DOHH2 (cell line): ENCODE data around the gene OXTR.

Experiments used
- H3F3A ChIP-seq: fragments of 200-600 bp; sonication (generic), shearing (Covaris generic); 2 replicates; pipeline ENCODE4 v1.6.0; 2016; ENCODE audit warnings: antibody characterized with exemption, mild to moderate bottlenecking; ENCODE audit not compliant: control insufficient read depth, insufficient read depth
- H3K27ac ChIP-seq: fragments of 200-600 bp; sonication (generic); 2 replicates; pipeline ENCODE4 v1.5.1; 2014; ENCODE audit warnings: low read depth, mild to moderate bottlenecking, low read length, moderate library complexity
- H3K27me3 ChIP-seq: fragments of 200-600 bp; sonication (generic); 2 replicates; pipeline ENCODE4 v1.6.1; 2014; ENCODE audit warnings: mild to moderate bottlenecking, low read length, mixed read lengths; ENCODE audit not compliant: control insufficient read depth
- H3K36me3 ChIP-seq: fragments of 200-600 bp; sonication (generic); 2 replicates; pipeline ENCODE4 v1.6.1; 2014; ENCODE audit warnings: mild to moderate bottlenecking, low read length, moderate library complexity, mixed read lengths; ENCODE audit not compliant: control insufficient read depth
- H3K4me1 ChIP-seq: fragments of 200-600 bp; sonication (generic); 2 replicates; pipeline ENCODE4 v1.6.1; 2014; ENCODE audit warnings: mild to moderate bottlenecking, low read length, mixed read lengths; ENCODE audit not compliant: control insufficient read depth
- H3K4me2 ChIP-seq: fragments of 200-600 bp; sonication (generic); 2 replicates; pipeline ENCODE4 v1.6.0; 2014; ENCODE audit warnings: mild to moderate bottlenecking, low read length, moderate library complexity
- H3K4me3 ChIP-seq: fragments of 200-600 bp; sonication (generic); 2 replicates; pipeline ENCODE4 v1.5.1; 2014; ENCODE audit warnings: mild to moderate bottlenecking, low read length, mixed read lengths
- H3K79me2 ChIP-seq: fragments of 200-600 bp; sonication (generic); 2 replicates; pipeline ENCODE4 v1.6.1; 2014; ENCODE audit warnings: mild to moderate bottlenecking, low read length, mixed read lengths; ENCODE audit not compliant: control insufficient read depth
- H3K9me2 ChIP-seq: fragments of 200-600 bp; sonication (generic); replicated peaks from 2 replicates; pipeline ENCODE4 v1.6.1; 2014; ENCODE audit warnings: mild to moderate bottlenecking, low read length, mixed read lengths; ENCODE audit not compliant: control insufficient read depth
- H3K9me3 ChIP-seq: fragments of 200-600 bp; sonication (generic); 2 replicates; pipeline ENCODE4 v1.6.1; 2014; ENCODE audit warnings: antibody characterized with exemption, low read length, mixed read lengths; ENCODE audit not compliant: control insufficient read depth, insufficient read depth
- H4K20me1 ChIP-seq: fragments of 200-600 bp; sonication (generic); 2 replicates; pipeline ENCODE4 v1.6.0; 2014; ENCODE audit warnings: low read depth, mild to moderate bottlenecking, antibody characterized with exemption, low read length, moderate library complexity; ENCODE audit not compliant: control insufficient read depth, insufficient read depth
- CTCF ChIP-seq: fragments of 200-600 bp; sonication (generic); IDR thresholded peaks from one replicate; pipeline ENCODE4 v1.5.1; 2014; ENCODE audit warnings: antibody characterized with exemption, mild to moderate bottlenecking, low read depth, low read length; ENCODE audit not compliant: poor library complexity, severe bottlenecking
- EZH2phosphoT487 ChIP-seq: fragments of 200-600 bp; sonication (generic); IDR thresholded peaks from 2 replicates; pipeline ENCODE4 v1.6.1; 2017; ENCODE audit warnings: borderline replicate concordance, mild to moderate bottlenecking, antibody characterized with exemption, low read length, moderate library complexity, mixed read lengths

OXTR gene

GRCh38 chr3:8800016-8800415 lies 30.6 kb upstream of the OXTR start:
- H3K4me2 ChIP-seq = no peak overlapping the region
- no peaks in the 10 kb centered on the region for H3K27me3 ChIP-seq
- no peaks in the 10 kb centered on the region for H3K9me3 ChIP-seq
- no peaks in the 10 kb centered on the region for H3K79me2 ChIP-seq
- H3K9me2 ChIP-seq = no peaks in the 10 kb centered on the region
- H3K27ac ChIP-seq = no peak overlapping the region
- H3K4me3 ChIP-seq = no peak overlapping the region
- no peaks in the 10 kb centered on the region for H4K20me1 ChIP-seq
- no peaks in the 10 kb centered on the region for H3K4me1 ChIP-seq
- TF ChIP-seq EZH2phosphoT487 (no peak), CTCF (no peak)
- H3F3A ChIP-seq = no peaks in the 10 kb centered on the region
- no peaks in the 10 kb centered on the region for H3K36me3 ChIP-seq

- no peaks in the 10 kb centered on the region for H3K36me3 ChIP-seq
- H4K20me1 ChIP-seq = no peaks in the 10 kb centered on the region
- H3K4me3 ChIP-seq = no peak overlapping the region
- H3K27ac ChIP-seq = no peak overlapping the region
- H3K79me2 ChIP-seq = no peaks in the 10 kb centered on the region
- H3K4me2 ChIP-seq = no peak overlapping the region
- no peak for TF ChIP-seq CTCF
- TF ChIP-seq EZH2phosphoT487 = no peak
- H3K9me2 ChIP-seq = no peaks in the 10 kb centered on the region
- H3K9me3 ChIP-seq = no peaks in the 10 kb centered on the region
- no peaks in the 10 kb centered on the region for H3K4me1 ChIP-seq
- no peaks in the 10 kb centered on the region for H3F3A ChIP-seq
- H3K27me3 ChIP-seq = no peaks in the 10 kb centered on the region
Measured at GRCh38 chr3:8794247-8794646, 24.8 kb upstream of the OXTR start.

GRCh38 chr3:8793242-8793641 lies 23.8 kb upstream of the OXTR start:
- H4K20me1 ChIP-seq = no peaks in the 10 kb centered on the region
- no peak for TF ChIP-seq EZH2phosphoT487
- TF ChIP-seq CTCF = no peak
- no peaks in the 10 kb centered on the region for H3K36me3 ChIP-seq
- H3K4me2 ChIP-seq = no peak overlapping the region
- H3K9me2 ChIP-seq = no peaks in the 10 kb centered on the region
- H3K27me3 ChIP-seq = no peaks in the 10 kb centered on the region
- no peak overlapping the region for H3K4me3 ChIP-seq
- H3K9me3 ChIP-seq = no peaks in the 10 kb centered on the region
- H3K79me2 ChIP-seq = no peaks in the 10 kb centered on the region
- no peaks in the 10 kb centered on the region for H3K4me1 ChIP-seq
- no peak overlapping the region for H3K27ac ChIP-seq
- no peaks in the 10 kb centered on the region for H3F3A ChIP-seq

GRCh38 chr3:8790529-8790928 lies 21.1 kb upstream of the OXTR start:
- Histone ChIP-seq H3K27me3 (no peaks in the 10 kb centered on the region), H3K4me3 (no peak overlapping the region), H3K27ac (no peak overlapping the region), H3K9me2 (no peaks in the 10 kb centered on the region), H3K9me3 (no peaks in the 10 kb centered on the region), H3F3A (no peaks in the 10 kb centered on the region), H3K36me3 (no peaks in the 10 kb centered on the region), H3K4me1 (no peaks in the 10 kb centered on the region), H4K20me1 (no peaks in the 10 kb centered on the region), H3K79me2 (no peaks in the 10 kb centered on the region), H3K4me2 (no peak overlapping the region)
- TF ChIP-seq EZH2phosphoT487 = no peak
